ENCODE data around the gene TRIM68. TPM values are rescaled to one million over a fixed set of nuclear protein-coding genes. Genes with fewer than 3 reads are reported as not detected.

Gene TRIM68
- total RNA-seq, 1 experiment from 2014 or later = 20.7 TPM

GRCh38 chr11:4577761-4578160 is 30.3 kb downstream of the TRIM68 start:
- no peak for DNase-seq (ENCODE audit: low read depth in 1 of 2, low spot score in 2 of 2)
- Histone ChIP-seq H3K27me3 (replicated peaks) (peaks cover 30% of the 10 kb centered on the region), H3K4me1 (replicated peaks) (no peaks in the 10 kb centered on the region), H3K4me3 (no peak overlapping the region), H3K27ac (no peak overlapping the region), H3K36me3 (no peaks in the 10 kb centered on the region), H3K9me3 (replicated peaks) (no peaks in the 10 kb centered on the region)

- H3K27me3 ChIP-seq (replicated peaks) = peaks cover 32% of the 10 kb centered on the region
Observed at GRCh38 chr11:4576880-4577279, 31.2 kb downstream of the TRIM68 start.

GRCh38 chr11:4569075-4569474 is 39.0 kb downstream of the TRIM68 start:
- Histone ChIP-seq H3K36me3 (no peaks in the 10 kb centered on the region), H3K27me3 (replicated peaks) (peaks cover 18% of the 10 kb centered on the region), H3K4me3 (no peak overlapping the region), H3K9me3 (replicated peaks) (no peaks in the 10 kb centered on the region; the same call in 1 of the 2 replicates), H3K27ac (no peak overlapping the region), H3K4me1 (replicated peaks) (no peaks in the 10 kb centered on the region)
- no peak for DNase-seq (ENCODE audit: low read depth in 1 of 2, low spot score in 2 of 2)

More at GRCh38 chr11:4576880-4577279, 31.2 kb downstream of the TRIM68 start:
- Histone ChIP-seq H3K9me3 (replicated peaks) (no peaks in the 10 kb centered on the region), H3K4me1 (replicated peaks) (no peaks in the 10 kb centered on the region), H3K27ac (no peak overlapping the region), H3K36me3 (no peaks in the 10 kb centered on the region), H3K4me3 (no peak overlapping the region)
- no peak for DNase-seq (ENCODE audit: low read depth in 1 of 2, low spot score in 2 of 2)

- H3K36me3 ChIP-seq = no peaks in the 10 kb centered on the region
- no peaks in the 10 kb centered on the region for H3K4me1 ChIP-seq (replicated peaks)
- peaks cover 7% of the 10 kb centered on the region for H3K27me3 ChIP-seq (replicated peaks)
- no peak overlapping the region for H3K4me3 ChIP-seq
- no peak for DNase-seq (ENCODE audit: low read depth in 1 of 2, low spot score in 2 of 2)
- H3K9me3 ChIP-seq (replicated peaks) = no peaks in the 10 kb centered on the region; the same call in 1 of the 2 replicates
- no peak overlapping the region for H3K27ac ChIP-seq
Observed at GRCh38 chr11:4565371-4565770, 42.7 kb downstream of the TRIM68 start.

GRCh38 chr11:4560467-4560866 is 47.6 kb downstream of the TRIM68 start:
- Histone ChIP-seq H3K36me3 (no peaks in the 10 kb centered on the region), H3K27ac (no peak overlapping the region), H3K4me3 (no peak overlapping the region), H3K27me3 (replicated peaks) (0 out of 2 replicates have a peak, but pooled peaks cover 3% of the 10 kb centered on the region), H3K9me3 (replicated peaks) (no peaks in the 10 kb centered on the region; the same call in 1 of the 2 replicates), H3K4me1 (replicated peaks) (no peaks in the 10 kb centered on the region)
- no peak for DNase-seq (ENCODE audit: low read depth in 1 of 2, low spot score in 2 of 2)

- H3K4me3 ChIP-seq = no peak overlapping the region
- no peak overlapping the region for H3K27ac ChIP-seq
- DNase-seq (ENCODE audit: low read depth in 1 of 2, low spot score in 2 of 2) = no peak
- no peaks in the 10 kb centered on the region; the same call in 1 of the 2 replicates for H3K9me3 ChIP-seq (replicated peaks)
- no peaks in the 10 kb centered on the region for H3K36me3 ChIP-seq
- H3K27me3 ChIP-seq (replicated peaks) = 0 out of 2 replicates have a peak, but pooled peaks cover 3% of the 10 kb centered on the region
- H3K4me1 ChIP-seq (replicated peaks) = no peaks in the 10 kb centered on the region
Observed at GRCh38 chr11:4559527-4560440, 48.2 kb downstream of the TRIM68 start.

GRCh38 chr11:4551346-4551979 is 56.6 kb downstream of the TRIM68 start:
- Histone ChIP-seq H3K27ac (no peak overlapping the region), H3K9me3 (replicated peaks) (no peaks in the 10 kb centered on the region), H3K27me3 (replicated peaks) (0 out of 2 replicates have a peak, but pooled peaks cover 7% of the 10 kb centered on the region), H3K4me3 (no peak overlapping the region), H3K4me1 (replicated peaks) (no peaks in the 10 kb centered on the region), H3K36me3 (no peaks in the 10 kb centered on the region)
- DNase-seq (ENCODE audit: low read depth in 1 of 2, low spot score in 2 of 2) = no peak

Other genes with a start within 250 kb of the TRIM68 start
- gene OR52B4, start 239.8 kb downstream of the TRIM68 start, total RNA-seq (2014; rRNA removed; shearing (Covaris generic)) = not detected in 2 replicates
- 22.5 and 24.4 TPM in 2 replicates for gene TRIM21, start 214.5 kb downstream of the TRIM68 start, total RNA-seq (2014; rRNA removed; shearing (Covaris generic))
- not detected in 2 replicates for gene OR52K2, start 158.9 kb downstream of the TRIM68 start, total RNA-seq (2014; rRNA removed; shearing (Covaris generic))
- not detected in 2 replicates for gene OR52K1, start 125.6 kb downstream of the TRIM68 start, total RNA-seq (2014; rRNA removed; shearing (Covaris generic))
- gene OR52M1, start 63.0 kb downstream of the TRIM68 start, total RNA-seq (2014; rRNA removed; shearing (Covaris generic)) = not detected in 2 replicates
- gene OR52I2, start 26.5 kb downstream of the TRIM68 start, total RNA-seq (2014; rRNA removed; shearing (Covaris generic)) = not detected in 2 replicates
- gene OR52I1, start 14.2 kb downstream of the TRIM68 start, total RNA-seq (2014; rRNA removed; shearing (Covaris generic)) = not detected in 2 replicates
- gene OR51D1, start 29.2 kb upstream of the TRIM68 start, total RNA-seq (2014; rRNA removed; shearing (Covaris generic)) = not detected in 2 replicates
- 0.11 and 0.13 TPM in 2 replicates for gene OR51E1, start 35.8 kb upstream of the TRIM68 start, total RNA-seq (2014; rRNA removed; shearing (Covaris generic))
- gene OR51E2, start 89.6 kb upstream of the TRIM68 start, total RNA-seq (2014; rRNA removed; shearing (Covaris generic)) = 0.09 and 0.21 TPM in 2 replicates
- not detected in 2 replicates for gene MMP26, start 96.6 kb upstream of the TRIM68 start, total RNA-seq (2014; rRNA removed; shearing (Covaris generic))
- not detected in 2 replicates for gene OR51F1, start 161.7 kb upstream of the TRIM68 start, total RNA-seq (2014; rRNA removed; shearing (Covaris generic))
- gene OR52R1, start 196.1 kb upstream of the TRIM68 start, total RNA-seq (2014; rRNA removed; shearing (Covaris generic)) = not detected in 2 replicates
- gene OR51F2, start 213.1 kb upstream of the TRIM68 start, total RNA-seq (2014; rRNA removed; shearing (Covaris generic)) = not detected in 2 replicates
- not detected in 2 replicates for gene OR51S1, start 241.0 kb upstream of the TRIM68 start, total RNA-seq (2014; rRNA removed; shearing (Covaris generic))